IPS-18a (cell line): Measurements from ENCODE around the gene TFDP2.
"Not testable (repeated sequence)": the region's sequence is repeated elsewhere in the genome, so short reads cannot be mapped to it uniquely, and the experiment has no call there.

ENCODE experiments used
- H3K27ac ChIP-seq: one replicate; pipeline ENCODE4 v1.5.1; 2013; ENCODE audit warnings: low read length
- H3K27me3 ChIP-seq: one replicate; pipeline ENCODE4 v1.6.1; 2013; ENCODE audit warnings: mild to moderate bottlenecking, low read length; ENCODE audit not compliant: control insufficient read depth, insufficient read depth
- H3K36me3 ChIP-seq: one replicate; pipeline ENCODE4 v1.6.1; 2013; ENCODE audit warnings: low read depth, low read length; ENCODE audit not compliant: control insufficient read depth
- H3K4me1 ChIP-seq: one replicate; pipeline ENCODE4 v1.6.1; 2013; ENCODE audit warnings: low read depth, low read length; ENCODE audit not compliant: control insufficient read depth
- H3K4me3 ChIP-seq: one replicate; pipeline ENCODE4 v1.5.1; 2013; ENCODE audit warnings: low read length
- H3K9ac ChIP-seq: one replicate; pipeline ENCODE4 v1.6.1; 2013; ENCODE audit warnings: mild to moderate bottlenecking, low read length, moderate library complexity
- H3K9me3 ChIP-seq: one replicate; pipeline ENCODE4 v1.6.1; 2013; ENCODE audit warnings: low read depth, low read length; ENCODE audit not compliant: control insufficient read depth

Gene TFDP2

DNA sequence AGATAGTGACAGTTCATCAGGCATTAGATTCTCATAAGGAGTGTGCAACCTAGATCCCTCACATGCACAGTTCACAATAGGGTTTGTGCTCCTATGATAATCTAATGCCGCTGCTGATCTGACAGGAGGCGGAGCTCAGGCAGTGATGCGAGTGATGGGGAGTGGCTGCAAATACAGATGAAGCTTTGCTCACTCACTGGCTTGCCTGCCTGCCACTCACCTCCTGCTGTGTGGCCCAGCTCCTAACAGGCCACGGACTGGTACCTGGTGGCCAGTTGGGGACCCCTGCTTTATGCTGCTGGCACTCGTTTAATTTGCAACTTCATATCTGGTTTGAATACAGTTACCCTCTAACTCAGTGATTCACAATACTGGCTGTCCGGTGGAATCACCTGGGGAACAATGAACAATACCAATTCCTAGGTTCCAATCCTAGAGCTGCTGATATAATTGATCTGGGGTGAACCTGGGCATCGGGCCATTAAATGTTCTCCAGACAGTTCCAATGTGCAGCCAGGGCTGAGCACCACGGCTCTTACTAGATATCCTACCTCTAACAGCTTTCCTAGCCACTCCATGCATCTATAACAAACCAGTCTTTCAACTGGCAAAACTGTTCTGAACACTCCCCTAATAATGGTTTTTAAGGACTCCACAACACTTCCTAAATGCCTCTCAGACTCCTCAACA lies 141.5 kb downstream of the TFDP2 start:
- H3K4me3 ChIP-seq: no peak overlapping the region
- H3K27me3 ChIP-seq: no peaks in the 10 kb centered on the region
- H3K4me1 ChIP-seq: no peaks in the 10 kb centered on the region
- H3K9me3 ChIP-seq: no peaks in the 10 kb centered on the region
- H3K9ac ChIP-seq: no peak overlapping the region
- no peak overlapping the region for H3K27ac ChIP-seq
- peaks cover 19% of the 10 kb centered on the region for H3K36me3 ChIP-seq

DNA sequence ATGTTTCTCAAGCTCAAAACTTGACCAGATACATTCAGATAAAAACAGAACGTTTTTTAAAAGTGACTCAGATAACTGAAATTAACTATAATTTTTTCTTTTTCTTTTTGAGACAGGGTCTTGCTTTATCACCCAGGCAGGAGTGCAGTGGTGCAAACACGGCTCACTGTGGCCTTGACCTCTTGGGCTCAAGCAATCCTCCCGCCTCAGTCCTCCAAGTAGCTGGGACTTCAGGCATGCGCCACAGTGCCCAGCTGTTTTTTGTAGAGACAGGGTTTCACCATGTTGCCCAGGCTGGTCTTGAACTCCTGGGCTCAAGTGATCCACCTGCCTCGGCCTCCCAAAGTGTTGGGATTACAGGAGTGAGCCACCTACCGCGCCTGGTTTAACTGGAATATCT lies 144.4 kb downstream of the TFDP2 start:
- H3K36me3 ChIP-seq: peaks cover 19% of the 10 kb centered on the region
- H3K9me3 ChIP-seq, H3K4me3 ChIP-seq, H3K4me1 ChIP-seq, H3K27me3 ChIP-seq, H3K27ac ChIP-seq, H3K9ac ChIP-seq: not testable (repeated sequence)

DNA sequence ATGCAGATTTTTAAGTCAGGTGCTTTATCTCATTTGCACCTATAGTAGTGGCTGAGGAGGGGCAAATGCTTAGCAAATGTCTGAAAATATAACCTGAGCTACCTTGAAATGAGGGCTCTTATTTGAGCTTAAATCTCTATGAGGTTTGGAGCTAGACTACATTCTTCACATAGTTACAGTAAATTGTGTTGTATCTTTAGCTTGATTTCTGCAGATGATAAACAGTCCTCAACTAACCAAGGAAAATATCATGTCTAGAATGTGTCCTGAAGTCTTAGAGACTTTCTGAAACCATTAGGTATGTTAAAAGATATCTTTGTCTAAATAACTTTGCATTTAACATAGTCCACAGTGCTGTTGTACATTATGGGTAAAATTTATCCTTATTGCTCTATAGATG lies 145.3 kb downstream of the TFDP2 start:
- H3K36me3 ChIP-seq: peaks cover 19% of the 10 kb centered on the region
- H3K9ac ChIP-seq: no peak overlapping the region
- no peaks in the 10 kb centered on the region for H3K27me3 ChIP-seq
- no peaks in the 10 kb centered on the region for H3K4me1 ChIP-seq
- H3K27ac ChIP-seq: no peak overlapping the region
- no peaks in the 10 kb centered on the region for H3K9me3 ChIP-seq
- no peak overlapping the region for H3K4me3 ChIP-seq

DNA sequence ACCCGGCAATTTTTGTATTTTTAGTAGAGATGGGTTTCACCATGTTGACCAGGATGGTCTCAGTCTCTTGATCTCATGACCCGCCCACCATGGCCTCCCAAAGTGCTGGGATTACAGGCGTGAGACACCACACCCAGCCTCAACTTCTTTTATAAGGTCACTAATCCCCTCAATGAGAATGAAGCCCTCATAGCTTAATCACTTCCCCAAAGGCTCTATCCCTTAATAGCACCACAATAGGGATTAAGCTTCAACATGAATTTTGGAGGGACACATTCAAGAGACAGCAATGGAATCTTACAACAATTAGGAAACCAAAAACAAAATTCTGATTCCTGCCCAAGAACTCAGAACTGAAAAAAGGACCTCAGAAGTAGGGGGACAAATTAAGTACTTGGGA lies 146.1 kb downstream of the TFDP2 start:
- H3K4me1 ChIP-seq: no peaks in the 10 kb centered on the region

DNA sequence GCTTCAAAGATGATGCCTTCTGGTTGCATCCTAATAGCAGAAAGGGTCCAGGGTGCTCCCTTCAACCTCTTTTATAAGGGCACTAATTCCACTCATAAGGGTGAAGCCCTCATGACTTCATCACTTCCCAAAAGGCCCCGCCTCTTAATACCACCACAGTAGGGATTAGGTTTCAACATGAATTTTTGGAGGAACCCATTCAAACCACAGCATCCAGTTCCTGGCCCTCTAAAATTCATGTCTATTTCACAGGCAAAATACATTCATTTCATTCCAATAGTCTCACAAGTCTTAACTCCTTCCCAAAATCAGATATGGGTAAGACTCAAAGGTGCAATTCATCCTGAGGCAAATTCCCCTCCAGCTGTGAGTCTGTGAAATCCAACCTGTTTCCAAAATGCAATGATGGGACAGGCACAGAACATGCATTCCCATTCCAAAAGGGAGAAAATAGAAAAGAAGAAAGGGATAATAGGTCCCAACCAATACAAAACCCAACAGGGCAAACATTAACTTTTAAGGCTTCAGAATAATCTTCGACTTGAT lies 148.9 kb downstream of the TFDP2 start:
- Histone ChIP-seq H3K4me3 (no peak overlapping the region), H3K27me3 (no peaks in the 10 kb centered on the region), H3K36me3 (peaks cover 18% of the 10 kb centered on the region), H3K9ac (no peak overlapping the region), H3K4me1 (peaks cover 3% of the 10 kb centered on the region), H3K9me3 (no peaks in the 10 kb centered on the region), H3K27ac (no peak overlapping the region)

More for the DNA sequence above, 146.1 kb downstream of the TFDP2 start:
- Histone ChIP-seq H3K9me3 (no peaks in the 10 kb centered on the region), H3K36me3 (peaks cover 19% of the 10 kb centered on the region), H3K27ac (no peak overlapping the region), H3K27me3 (no peaks in the 10 kb centered on the region), H3K9ac (no peak overlapping the region), H3K4me3 (no peak overlapping the region)

DNA sequence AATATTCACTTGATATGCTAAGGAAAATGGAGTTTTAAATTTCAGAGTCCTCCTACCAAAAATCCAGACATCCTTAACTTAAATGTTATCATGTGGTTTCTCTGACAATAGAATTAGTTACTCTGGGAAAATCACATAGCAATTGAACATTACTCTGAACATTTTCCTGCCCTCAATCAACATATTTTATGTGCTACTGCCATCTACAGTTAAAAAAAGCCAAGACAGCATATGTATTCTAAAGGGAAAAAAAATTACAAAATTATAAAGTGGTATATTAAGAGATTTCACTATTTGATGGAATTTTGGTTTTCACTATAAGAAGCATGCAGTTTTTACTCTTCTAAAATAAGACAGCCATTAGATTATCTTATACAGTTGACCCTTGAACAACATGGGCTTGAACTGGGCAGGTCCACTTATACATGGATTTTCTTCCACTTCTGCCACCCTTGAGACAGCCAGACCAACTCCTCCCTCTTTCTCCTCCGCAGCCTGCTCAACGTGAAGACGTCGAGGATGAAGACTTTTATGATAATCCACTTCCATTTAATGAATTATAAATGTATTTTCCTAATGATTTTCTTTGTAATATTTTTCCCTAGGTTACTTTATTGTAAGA lies 150.6 kb downstream of the TFDP2 start:
- H3K36me3 ChIP-seq: peaks cover 9% of the 10 kb centered on the region
- H3K9ac ChIP-seq: no peak overlapping the region
- no peak overlapping the region for H3K4me3 ChIP-seq
- no peaks in the 10 kb centered on the region for H3K27me3 ChIP-seq
- H3K27ac ChIP-seq: no peak overlapping the region
- peaks cover 3% of the 10 kb centered on the region for H3K4me1 ChIP-seq
- H3K9me3 ChIP-seq: no peaks in the 10 kb centered on the region

DNA sequence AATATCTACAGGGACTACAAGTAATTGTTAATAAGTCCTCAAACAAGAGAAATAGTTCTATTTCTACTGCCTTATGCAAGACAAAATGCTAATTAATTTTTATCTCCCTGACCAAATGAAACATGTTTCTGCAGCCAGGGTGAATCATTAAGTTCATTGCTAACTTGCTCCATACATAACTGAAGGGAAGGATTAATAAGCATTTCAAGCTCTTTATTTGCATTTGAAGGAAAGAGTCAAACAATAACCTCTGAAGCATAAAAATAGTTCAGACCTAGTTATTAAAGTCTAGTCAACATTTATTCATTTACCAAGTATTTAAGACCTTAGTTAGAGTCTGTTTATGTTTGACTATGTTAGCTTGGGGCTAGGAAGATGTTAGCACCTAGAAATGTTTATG lies 152.9 kb downstream of the TFDP2 start:
- Histone ChIP-seq H3K27ac (no peak overlapping the region), H3K9me3 (no peaks in the 10 kb centered on the region), H3K27me3 (no peaks in the 10 kb centered on the region), H3K4me3 (no peak overlapping the region), H3K36me3 (peaks cover 10% of the 10 kb centered on the region), H3K9ac (no peak overlapping the region), H3K4me1 (peaks cover 3% of the 10 kb centered on the region)

DNA sequence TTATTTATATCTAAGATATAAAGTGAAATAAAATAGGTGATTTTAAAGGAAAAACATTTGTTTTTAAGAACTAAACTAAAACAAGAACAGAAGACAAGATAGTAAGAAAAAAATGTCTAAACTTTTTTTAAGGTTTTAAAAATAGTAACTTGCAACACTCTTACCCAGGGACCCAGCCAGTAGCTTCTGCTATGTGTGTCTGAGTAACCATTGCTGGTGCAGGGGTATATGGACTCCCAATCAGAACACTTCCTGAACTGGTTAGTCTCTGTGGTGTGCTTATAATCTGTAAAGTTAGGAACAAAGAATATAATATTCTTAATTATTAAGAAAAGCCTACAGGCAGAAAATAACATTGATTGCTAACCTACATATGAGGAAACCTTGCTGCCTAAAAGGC lies 154.5 kb downstream of the TFDP2 start:
- H3K4me3 ChIP-seq: no peak overlapping the region
- H3K9me3 ChIP-seq: no peaks in the 10 kb centered on the region
- H3K27me3 ChIP-seq: no peaks in the 10 kb centered on the region
- no peak overlapping the region for H3K9ac ChIP-seq
- H3K27ac ChIP-seq: no peak overlapping the region
- peaks cover 3% of the 10 kb centered on the region for H3K4me1 ChIP-seq
- peaks cover 10% of the 10 kb centered on the region for H3K36me3 ChIP-seq

DNA sequence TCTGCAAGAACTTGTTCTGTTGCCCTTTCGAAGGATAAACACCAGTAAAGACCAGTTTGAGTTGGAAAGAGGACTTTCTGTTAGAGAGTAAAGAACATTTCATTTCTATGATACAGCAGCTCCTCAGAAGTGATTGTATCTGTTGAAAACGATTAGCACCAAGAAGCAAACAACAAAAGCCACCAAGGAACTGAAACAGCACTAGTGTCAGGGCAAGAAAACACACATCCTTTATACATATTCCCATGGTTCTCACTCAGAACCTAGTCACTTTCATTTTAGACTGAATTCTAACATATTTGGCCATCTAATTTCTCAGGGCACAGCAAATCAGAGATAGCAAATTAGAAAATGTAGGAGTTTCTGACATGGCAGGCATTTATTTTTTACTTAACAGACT lies 156.8 kb downstream of the TFDP2 start:
- Histone ChIP-seq H3K4me3 (no peak overlapping the region), H3K9ac (no peak overlapping the region), H3K36me3 (peaks cover 10% of the 10 kb centered on the region), H3K27ac (no peak overlapping the region), H3K27me3 (no peaks in the 10 kb centered on the region), H3K4me1 (peaks cover 3% of the 10 kb centered on the region), H3K9me3 (no peaks in the 10 kb centered on the region)

DNA sequence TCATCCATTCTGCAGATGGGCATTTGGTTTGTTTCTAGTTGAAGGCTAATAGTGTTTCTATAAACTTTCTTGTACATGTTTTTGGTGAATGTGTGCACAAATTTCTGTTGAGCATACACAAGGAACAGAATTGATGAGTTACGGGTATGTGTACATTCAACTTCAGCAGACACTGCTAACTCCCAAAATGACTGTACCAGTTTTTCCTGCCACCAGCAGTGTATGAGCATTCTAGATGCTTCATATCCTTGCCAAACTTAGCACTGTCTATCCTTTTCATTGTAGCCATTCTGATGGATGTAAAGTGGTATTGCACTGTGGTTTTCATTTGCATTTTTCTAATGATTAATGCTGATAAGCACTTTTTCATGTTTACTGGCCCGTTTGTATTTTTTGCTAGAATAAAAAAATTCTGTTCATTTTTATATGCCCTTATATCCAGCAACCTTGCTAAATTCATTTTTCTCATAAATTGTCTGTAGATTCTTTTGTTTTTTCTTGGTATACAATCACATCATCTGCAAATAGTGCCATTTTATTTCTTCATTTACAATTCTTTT lies 162.7 kb downstream of the TFDP2 start:
- no peak overlapping the region for H3K9ac ChIP-seq
- no peaks in the 10 kb centered on the region for H3K4me1 ChIP-seq
- no peak overlapping the region for H3K4me3 ChIP-seq
- H3K27ac ChIP-seq: no peak overlapping the region
- H3K27me3 ChIP-seq: no peaks in the 10 kb centered on the region
- no peaks in the 10 kb centered on the region for H3K9me3 ChIP-seq
- H3K36me3 ChIP-seq: no peaks in the 10 kb centered on the region

DNA sequence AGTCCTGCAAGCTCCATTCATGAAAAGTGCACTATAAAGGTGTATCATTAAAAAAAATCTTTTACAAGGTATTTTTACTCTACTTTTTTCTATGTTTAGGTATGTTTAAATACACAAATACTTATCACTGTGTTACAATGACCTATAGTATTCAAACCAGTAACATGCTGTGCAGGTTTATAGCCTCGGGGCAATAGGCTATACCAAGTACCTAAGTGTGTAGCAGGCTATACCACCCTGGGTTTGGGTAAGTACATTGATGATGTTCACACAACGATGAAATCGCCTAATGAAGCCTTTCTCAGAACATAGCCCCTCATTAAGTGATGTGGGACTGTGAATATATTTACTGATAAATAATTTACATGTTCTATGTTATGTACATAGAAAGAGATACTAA lies 168.3 kb downstream of the TFDP2 start:
- Histone ChIP-seq H3K9ac (no peak overlapping the region), H3K4me3 (no peak overlapping the region), H3K4me1 (no peaks in the 10 kb centered on the region), H3K27me3 (no peaks in the 10 kb centered on the region), H3K9me3 (no peaks in the 10 kb centered on the region), H3K36me3 (peaks cover 11% of the 10 kb centered on the region), H3K27ac (no peak overlapping the region)
